ENCODE data around the gene OR9K2. TPM values are rescaled to one million over a fixed set of nuclear protein-coding genes. Genes with fewer than 3 reads are reported as not detected.
"Not testable (repeated sequence)": the region's sequence is repeated elsewhere in the genome, so short reads cannot be mapped to it uniquely, and the experiment has no call there.

Gene OR9K2, protein sequence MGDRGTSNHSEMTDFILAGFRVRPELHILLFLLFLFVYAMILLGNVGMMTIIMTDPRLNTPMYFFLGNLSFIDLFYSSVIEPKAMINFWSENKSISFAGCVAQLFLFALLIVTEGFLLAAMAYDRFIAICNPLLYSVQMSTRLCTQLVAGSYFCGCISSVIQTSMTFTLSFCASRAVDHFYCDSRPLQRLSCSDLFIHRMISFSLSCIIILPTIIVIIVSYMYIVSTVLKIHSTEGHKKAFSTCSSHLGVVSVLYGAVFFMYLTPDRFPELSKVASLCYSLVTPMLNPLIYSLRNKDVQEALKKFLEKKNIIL
- not detected for polyA plus RNA-seq (ENCODE audit: low read depth in 6 of 6)

DNA sequence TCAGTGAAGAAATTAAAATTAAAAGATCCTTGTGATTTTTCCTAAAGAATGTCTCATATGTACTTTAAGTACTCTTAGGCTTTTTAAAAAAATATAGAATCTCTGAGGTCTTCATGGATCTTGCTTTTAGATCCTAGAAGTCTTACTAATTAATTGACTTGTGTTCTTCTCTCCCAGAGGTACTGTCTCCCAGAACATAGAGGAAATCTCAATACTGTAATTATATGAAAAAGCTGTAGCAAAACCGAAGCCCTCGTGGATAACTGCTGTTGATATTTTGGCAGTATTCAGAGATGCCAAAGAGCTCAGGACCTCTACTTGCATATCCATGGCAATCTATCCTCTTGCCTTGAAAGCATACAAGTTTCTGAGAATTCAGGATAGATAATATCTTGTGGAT lies at the start of gene OR9K2:
OR9K2 (plus strand) TSS at position 301 of the 400 bp plus-strand sequence. CDS start 3,429 bp downstream, outside the sequence.
- Mint-ChIP-seq H3K36me3 (peaks cover 0 to 7% of the 10 kb centered on the region in 2 donors), H3K4me3 (no peak within 1 kb of the TSS), H3K9me3 (peaks cover 0 to 15% (median 6%) of the 10 kb centered on the region in 7 donors), H3K27ac (no peak within 1 kb of the TSS), H3K4me1 (no peaks in the 10 kb centered on the region), H3K27me3 (peaks cover 23 to 57% (median 48%) of the 10 kb centered on the region in 3 donors)
- no peak for DNase-seq
- ATAC-seq (ENCODE audit: low read depth in 2 of 2): no peak

DNA sequence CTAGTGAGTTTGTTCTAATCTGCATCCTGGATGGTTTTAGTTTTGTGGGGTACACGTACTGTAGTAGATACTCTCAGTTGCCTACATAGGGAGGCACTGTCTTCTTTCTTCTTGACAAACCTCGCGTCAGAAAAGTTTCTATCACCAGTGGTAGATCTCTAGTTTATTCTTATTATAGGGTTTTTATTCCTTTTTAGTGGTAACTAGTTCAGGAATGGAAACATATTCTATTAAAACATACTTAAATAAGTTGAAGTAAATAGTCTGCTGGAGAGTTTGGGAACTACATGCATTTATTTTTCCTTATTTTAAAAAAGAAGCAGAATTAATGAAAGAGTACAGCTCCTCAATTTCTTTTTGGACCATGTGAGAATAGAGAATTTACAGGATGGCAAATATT lies 33.6 kb upstream of the OR9K2 start:
- Mint-ChIP-seq H3K27me3 (peaks cover 13 to 29% (median 13%) of the 10 kb centered on the region in 3 donors), H3K9me3 (no peaks in the 10 kb centered on the region), H3K27ac (no peak overlapping the region), H3K36me3 (peaks cover 0 to under 1% of the 10 kb centered on the region in 2 donors), H3K4me1 (no peaks in the 10 kb centered on the region), H3K4me3 (no peak overlapping the region)
- ATAC-seq (ENCODE audit: low read depth in 2 of 2): no peak
- DNase-seq: no peak

GRCh38 chr12:55112378-55112875 lies 13.8 kb upstream of the OR9K2 start:
- Mint-ChIP-seq H3K27me3 (peaks cover 6 to 28% (median 10%) of the 10 kb centered on the region in 3 donors), H3K9me3 (peaks cover 0 to 2% (median 0%) of the 10 kb centered on the region in 7 donors), H3K4me1 (no peaks in the 10 kb centered on the region), H3K4me3 (no peak overlapping the region), H3K36me3 (no peaks in the 10 kb centered on the region), H3K27ac (no peak overlapping the region)
- ATAC-seq (ENCODE audit: low read depth in 2 of 2): no peak
- DNase-seq: no peak

DNA sequence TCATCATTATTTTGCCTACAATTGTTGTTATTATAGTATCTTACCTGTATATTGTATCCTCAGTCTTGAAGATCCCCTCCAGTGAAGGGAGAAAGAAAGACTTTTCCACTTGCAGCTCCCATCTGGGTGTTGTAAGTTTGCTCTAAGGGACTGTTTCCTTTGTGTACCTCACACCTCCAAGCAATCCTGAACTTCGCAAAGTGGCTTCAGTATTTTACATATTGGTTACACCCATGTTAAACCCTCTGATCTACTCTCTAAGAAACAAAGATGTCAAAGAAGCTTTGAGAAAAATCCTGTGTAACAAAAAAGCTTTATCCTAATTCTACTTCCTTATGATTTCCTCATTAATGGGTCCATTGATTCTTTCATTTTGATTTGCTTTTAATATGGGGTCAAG lies 10.1 kb upstream of the OR9K2 start:
- H3K36me3 Mint-ChIP-seq: no peaks in the 10 kb centered on the region
- no peak overlapping the region for H3K27ac Mint-ChIP-seq
- H3K27me3 Mint-ChIP-seq: peaks cover 22 to 39% (median 22%) of the 10 kb centered on the region in 3 donors
- DNase-seq (no peak), ATAC-seq (ENCODE audit: low read depth in 2 of 2) (no peak)
- H3K4me3 Mint-ChIP-seq: no peak overlapping the region
- H3K4me1 Mint-ChIP-seq: no peaks in the 10 kb centered on the region
- H3K9me3 Mint-ChIP-seq: peaks cover 0 to 12% (median 4%) of the 10 kb centered on the region in 7 donors

- H3K4me3 Mint-ChIP-seq: no peak overlapping the region
- ATAC-seq (ENCODE audit: low read depth in 2 of 2): no peak
- peaks cover 0 to 11% of the 10 kb centered on the region in 2 donors for H3K36me3 Mint-ChIP-seq
- peaks cover 38 to 65% (median 54%) of the 10 kb centered on the region in 3 donors for H3K27me3 Mint-ChIP-seq
- H3K4me1 Mint-ChIP-seq: no peaks in the 10 kb centered on the region
- peaks cover 0 to 12% (median 4%) of the 10 kb centered on the region in 7 donors for H3K9me3 Mint-ChIP-seq
- no peak overlapping the region for H3K27ac Mint-ChIP-seq
- no peak for DNase-seq
Measured at GRCh38 chr12:55132816-55133215, 6.6 kb downstream of the OR9K2 start.

DNA sequence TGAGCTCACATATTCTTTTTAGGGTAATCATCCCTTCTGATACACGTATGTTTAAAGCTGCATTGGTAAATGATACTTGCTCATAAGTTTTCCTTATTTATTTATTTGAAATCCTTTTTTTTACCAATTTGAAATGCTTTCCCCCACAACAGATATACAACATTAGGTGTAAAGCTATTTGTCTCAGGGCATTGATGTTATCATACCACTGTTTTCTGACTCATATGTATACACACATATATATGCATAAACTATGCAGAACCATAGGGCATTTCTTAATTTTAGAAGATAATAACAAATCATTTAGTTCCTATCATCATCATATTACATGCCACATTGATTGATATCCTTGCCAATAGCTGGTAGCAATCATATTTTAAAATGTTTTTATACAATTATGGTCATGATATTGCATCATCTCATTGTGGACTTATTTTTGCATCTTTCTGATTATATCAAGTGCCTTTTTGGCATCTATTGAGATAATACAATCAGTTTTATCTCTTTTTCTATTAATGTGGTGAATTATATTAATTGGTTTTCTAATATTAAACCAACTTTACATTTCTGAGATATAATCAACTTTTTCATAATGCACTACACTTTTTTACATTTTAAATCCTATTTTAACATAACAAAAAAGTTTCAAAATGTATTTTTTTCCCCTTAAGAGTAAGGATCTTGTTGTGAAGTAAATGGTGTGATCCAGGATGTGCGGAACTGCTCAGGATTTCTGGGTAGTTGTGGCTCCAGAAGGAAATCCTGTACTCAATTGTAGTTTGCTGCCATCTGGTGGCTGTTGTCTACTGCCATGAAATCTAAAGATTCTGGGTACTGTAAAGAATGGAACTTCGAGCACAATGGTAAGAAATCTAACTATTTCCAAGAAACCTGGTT lies 16.7 kb downstream of the OR9K2 start:
- H3K27me3 Mint-ChIP-seq: peaks cover 0 to 5% (median 0%) of the 10 kb centered on the region in 3 donors
- peaks cover 0 to 2% (median 0%) of the 10 kb centered on the region in 7 donors for H3K9me3 Mint-ChIP-seq
- no peaks in the 10 kb centered on the region for H3K36me3 Mint-ChIP-seq
- H3K27ac Mint-ChIP-seq: no peak overlapping the region
- no peak overlapping the region for H3K4me3 Mint-ChIP-seq
- H3K4me1 Mint-ChIP-seq: no peaks in the 10 kb centered on the region
- DNase-seq (peak; percentile 21), ATAC-seq (ENCODE audit: low read depth in 2 of 2) (no peak)

DNA sequence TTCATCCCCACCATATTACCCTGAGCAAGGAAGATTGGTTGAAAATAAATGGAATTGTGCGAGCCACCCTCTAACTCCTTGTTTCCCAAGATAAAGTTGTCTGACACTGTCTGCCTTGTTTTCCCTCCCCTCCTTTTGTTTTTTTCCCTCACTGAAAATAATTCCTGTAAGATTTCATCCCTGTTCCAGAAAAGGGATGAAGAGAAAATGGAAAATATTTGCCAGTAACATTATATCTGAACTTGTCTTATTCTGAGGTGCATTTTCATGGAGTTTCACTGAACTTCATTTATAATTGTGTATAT lies 17.3 kb downstream of the OR9K2 start:
- peaks cover 0 to 2% (median 0%) of the 10 kb centered on the region in 7 donors for H3K9me3 Mint-ChIP-seq
- no peak overlapping the region for H3K4me3 Mint-ChIP-seq
- DNase-seq (no peak), ATAC-seq (ENCODE audit: low read depth in 2 of 2) (no peak)
- H3K27ac Mint-ChIP-seq: no peak overlapping the region
- H3K27me3 Mint-ChIP-seq: peaks cover 0 to 5% (median 0%) of the 10 kb centered on the region in 3 donors
- no peaks in the 10 kb centered on the region for H3K4me1 Mint-ChIP-seq
- H3K36me3 Mint-ChIP-seq: no peaks in the 10 kb centered on the region

DNA sequence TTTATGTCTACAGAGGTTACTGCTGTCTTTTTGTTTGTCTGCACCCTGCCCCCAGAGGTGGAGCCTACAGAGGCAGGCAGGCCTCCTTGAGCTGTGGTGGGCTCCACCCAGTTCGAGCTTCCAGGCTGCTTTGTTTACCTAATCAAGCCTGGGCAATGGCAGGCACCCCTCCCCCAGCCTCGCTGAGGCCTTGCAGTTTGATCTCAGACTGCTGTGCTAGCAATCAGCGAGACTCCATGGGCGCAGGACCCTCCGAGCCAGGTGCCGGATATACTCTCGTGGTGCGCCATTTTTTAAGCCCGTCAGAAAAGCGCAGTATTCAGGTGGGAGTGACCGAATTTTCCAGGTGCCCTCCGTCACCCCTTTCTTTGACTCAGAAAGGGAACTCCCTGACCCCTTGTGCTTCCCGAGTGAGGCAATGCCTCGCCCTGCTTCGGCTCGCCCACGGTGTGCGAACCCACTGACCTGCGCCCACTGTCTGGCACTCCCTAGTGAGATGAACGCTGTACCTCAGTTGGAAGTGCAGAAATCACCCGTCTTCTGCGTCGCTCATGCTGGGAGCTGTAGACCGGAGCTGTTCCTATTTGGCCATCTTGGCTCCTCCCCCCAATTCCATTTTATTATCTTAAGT lies 40.9 kb downstream of the OR9K2 start:
- H3K27ac Mint-ChIP-seq; H3K36me3 Mint-ChIP-seq; H3K4me1 Mint-ChIP-seq; ATAC-seq (ENCODE audit: low read depth in 2 of 2); DNase-seq; H3K9me3 Mint-ChIP-seq: not testable (repeated sequence)
- Mint-ChIP-seq H3K4me3 (peak overlapping the region in 2 of 8 donors; percentile 61 to 66), H3K27me3 (peaks cover 5 to 10% (median 7%) of the 10 kb centered on the region in 3 donors)

- H3K9me3 Mint-ChIP-seq: peaks cover 0 to 2% (median 0%) of the 10 kb centered on the region in 7 donors
- no peak for DNase-seq
- no peak overlapping the region for H3K27ac Mint-ChIP-seq
- no peak for ATAC-seq (ENCODE audit: low read depth in 2 of 2)
- H3K36me3 Mint-ChIP-seq: no peaks in the 10 kb centered on the region
- no peak overlapping the region for H3K4me3 Mint-ChIP-seq
- peaks cover 17 to 27% (median 22%) of the 10 kb centered on the region in 3 donors for H3K27me3 Mint-ChIP-seq
- H3K4me1 Mint-ChIP-seq: no peaks in the 10 kb centered on the region
Measured at GRCh38 chr12:55171445-55171844, 45.2 kb downstream of the OR9K2 start.

GRCh38 chr12:55171846-55172245 lies 45.6 kb downstream of the OR9K2 start:
- H3K27ac Mint-ChIP-seq: peak overlapping the region in 1 of 6 donors; percentile 77
- H3K36me3 Mint-ChIP-seq; H3K9me3 Mint-ChIP-seq; ATAC-seq (ENCODE audit: low read depth in 2 of 2); H3K4me1 Mint-ChIP-seq; DNase-seq; H3K4me3 Mint-ChIP-seq: not testable (repeated sequence)
- H3K27me3 Mint-ChIP-seq: peaks cover 17 to 31% (median 22%) of the 10 kb centered on the region in 3 donors

- no peak overlapping the region for H3K4me3 Mint-ChIP-seq
- H3K27me3 Mint-ChIP-seq: peaks cover 17 to 33% (median 25%) of the 10 kb centered on the region in 3 donors
- H3K27ac Mint-ChIP-seq: no peak overlapping the region
- H3K4me1 Mint-ChIP-seq: no peaks in the 10 kb centered on the region
- peaks cover 0 to under 1% of the 10 kb centered on the region in 2 donors for H3K36me3 Mint-ChIP-seq
- DNase-seq (no peak), ATAC-seq (ENCODE audit: low read depth in 2 of 2) (no peak)
- peaks cover 0 to 2% (median 0%) of the 10 kb centered on the region in 7 donors for H3K9me3 Mint-ChIP-seq
Measured at GRCh38 chr12:55172686-55173085, 46.5 kb downstream of the OR9K2 start.

- H3K9me3 Mint-ChIP-seq: peaks cover 0 to 10% (median 4%) of the 10 kb centered on the region in 7 donors
- ATAC-seq (ENCODE audit: low read depth in 2 of 2): no peak
- no peaks in the 10 kb centered on the region for H3K4me1 Mint-ChIP-seq
- peaks cover 20 to 41% (median 33%) of the 10 kb centered on the region in 3 donors for H3K27me3 Mint-ChIP-seq
- no peak for DNase-seq
- no peak overlapping the region for H3K27ac Mint-ChIP-seq
- H3K36me3 Mint-ChIP-seq: peaks cover 0 to 9% of the 10 kb centered on the region in 2 donors
- no peak overlapping the region for H3K4me3 Mint-ChIP-seq
Measured at GRCh38 chr12:55173456-55173855, 47.2 kb downstream of the OR9K2 start.

Measured in naive B cell (primary cell).